Measurements from ENCODE around the gene DUSP16.
A peak's percentile ranks its signal among the peaks of the same experiment; 100 is the strongest.
"Not testable (repeated sequence)": the region's sequence is repeated elsewhere in the genome, so short reads cannot be mapped to it uniquely, and the experiment has no call there.

DUSP16 gene

DNA sequence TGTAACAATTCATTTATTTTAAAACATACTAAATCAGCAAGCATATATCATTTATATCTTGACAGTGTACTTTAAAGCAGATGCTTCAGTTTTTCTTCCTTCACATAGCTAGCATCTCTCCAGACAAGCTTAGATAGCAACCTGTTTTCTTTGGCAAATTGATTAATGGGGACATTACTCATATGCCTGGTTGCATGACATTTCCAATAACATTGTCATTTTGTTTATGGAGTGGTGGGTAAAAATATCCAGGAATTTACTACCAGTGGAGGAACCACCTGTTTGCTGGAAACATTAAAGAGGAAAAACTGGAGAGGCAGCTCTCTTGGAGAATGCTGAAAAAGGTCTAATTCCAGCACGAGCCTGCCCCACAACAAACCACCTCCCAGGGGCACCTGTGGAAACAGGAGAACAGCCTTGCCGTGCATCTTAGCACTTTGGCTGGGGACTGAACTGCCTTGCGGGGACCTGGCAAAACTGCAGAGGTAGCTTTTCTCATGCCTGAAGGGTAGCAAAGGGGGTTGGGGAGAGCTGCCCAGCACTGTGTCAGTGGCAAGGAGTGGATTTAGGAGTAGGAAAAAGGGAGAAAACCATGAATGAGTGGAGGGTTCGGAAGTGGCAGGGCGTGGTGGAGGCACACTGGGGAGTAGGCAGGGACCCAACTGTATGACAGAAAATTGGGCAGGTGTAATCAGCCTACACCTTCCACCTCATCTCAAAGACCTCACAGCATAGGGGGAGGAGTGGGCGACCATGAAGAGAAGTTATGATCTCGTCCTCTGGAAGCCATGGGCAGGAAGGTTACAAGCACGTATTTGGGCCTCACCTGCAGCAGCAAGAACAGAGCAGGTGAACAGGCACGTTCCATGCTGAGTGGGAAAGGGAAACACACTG lies 37.3 kb upstream of the DUSP16 start:
- Histone ChIP-seq H3K36me3 (ENCODE audit: control insufficient read depth, insufficient read depth, low read length, severe bottlenecking) (no peaks in the 10 kb centered on the region), H3K4me3 (ENCODE audit: low read length) (no peak overlapping the region)
- DNase-seq (ENCODE audit: low read depth) = no peak

DNA sequence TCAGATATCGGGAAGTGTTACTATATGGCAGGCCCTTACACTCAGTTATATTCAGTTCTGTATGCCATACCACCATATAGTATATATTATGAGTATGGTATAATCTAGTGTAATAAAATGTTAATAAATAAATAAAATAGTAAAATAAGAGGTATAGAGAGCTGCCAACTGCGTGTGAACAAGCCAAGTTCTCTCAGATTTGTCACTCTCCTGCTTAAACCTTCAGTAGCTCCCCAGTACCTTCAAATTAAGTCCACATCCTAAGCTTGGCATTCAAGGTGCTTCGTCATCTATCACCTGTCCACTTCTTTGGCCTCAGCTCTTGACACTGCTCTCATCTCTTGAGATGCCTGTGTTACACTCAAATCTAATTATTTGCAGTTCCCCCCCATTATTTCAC lies 36.2 kb upstream of the DUSP16 start:
- no peaks in the 10 kb centered on the region for H3K27me3 ChIP-seq (replicated peaks; ENCODE audit: control insufficient read depth, insufficient read depth, low read length)
- no peaks in the 10 kb centered on the region for H3K9me3 ChIP-seq (ENCODE audit: control insufficient read depth, low read length)
- no peak for DNase-seq (ENCODE audit: low read depth)
- H3K4me1 ChIP-seq (ENCODE audit: control insufficient read depth, insufficient read depth, low read length) = no peaks in the 10 kb centered on the region
- no peaks in the 10 kb centered on the region for H3K36me3 ChIP-seq (ENCODE audit: control insufficient read depth, insufficient read depth, low read length, severe bottlenecking)
- H3K4me3 ChIP-seq (ENCODE audit: low read length) = no peak overlapping the region
- no peak overlapping the region for H3K9ac ChIP-seq (ENCODE audit: low read length)

More for the DNA sequence above, 37.3 kb upstream of the DUSP16 start:
- H3K27me3 ChIP-seq (replicated peaks; ENCODE audit: control insufficient read depth, insufficient read depth, low read length) = no peaks in the 10 kb centered on the region
- H3K9ac ChIP-seq (ENCODE audit: low read length) = no peak overlapping the region
- no peaks in the 10 kb centered on the region for H3K4me1 ChIP-seq (ENCODE audit: control insufficient read depth, insufficient read depth, low read length)
- no peaks in the 10 kb centered on the region for H3K9me3 ChIP-seq (ENCODE audit: control insufficient read depth, low read length)

DNA sequence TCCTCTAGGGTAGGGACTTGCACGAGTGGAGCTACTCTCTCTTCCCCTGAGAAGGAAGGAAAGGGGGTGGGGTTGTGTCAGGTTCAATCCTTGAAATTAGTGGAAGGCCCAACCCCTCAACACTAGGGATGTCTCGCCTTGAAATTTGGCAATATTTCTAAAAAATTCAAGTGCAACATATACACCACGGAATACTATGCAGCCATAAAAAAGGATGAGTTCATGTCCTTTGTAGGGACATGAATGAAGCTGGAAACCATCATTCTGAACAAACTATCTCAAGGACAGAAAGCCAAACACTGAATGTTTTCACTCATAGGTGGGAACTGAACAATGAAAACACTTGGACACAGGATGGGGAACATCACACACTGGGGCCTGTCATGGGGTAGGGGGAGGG lies 33.9 kb upstream of the DUSP16 start:
- not testable (repeated sequence) for H3K4me3 ChIP-seq (ENCODE audit: low read length); H3K27me3 ChIP-seq (replicated peaks; ENCODE audit: control insufficient read depth, insufficient read depth, low read length); H3K36me3 ChIP-seq (ENCODE audit: control insufficient read depth, insufficient read depth, low read length, severe bottlenecking); H3K4me1 ChIP-seq (ENCODE audit: control insufficient read depth, insufficient read depth, low read length); DNase-seq (ENCODE audit: low read depth); H3K9ac ChIP-seq (ENCODE audit: low read length); H3K9me3 ChIP-seq (ENCODE audit: control insufficient read depth, low read length)

DNA sequence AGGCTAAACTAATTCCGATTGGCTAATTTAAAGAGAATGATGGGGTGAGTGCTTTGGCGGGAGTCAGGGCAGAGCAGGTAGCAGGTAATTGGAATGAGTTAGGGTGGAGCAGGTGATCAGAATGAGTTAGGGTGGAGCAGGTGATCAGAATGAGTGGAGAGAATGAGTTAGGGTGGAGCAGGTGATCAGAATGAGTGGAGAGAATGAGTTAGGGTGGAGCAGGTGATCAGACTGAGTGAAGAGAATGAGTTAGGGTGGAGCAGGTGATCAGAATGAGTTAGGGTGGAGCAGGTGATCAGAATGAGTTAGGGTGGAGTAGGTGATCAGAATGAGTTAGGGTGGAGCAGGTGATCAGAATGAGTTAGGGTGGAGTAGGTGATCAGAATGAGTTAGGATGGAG lies 33.3 kb upstream of the DUSP16 start:
- H3K9me3 ChIP-seq (ENCODE audit: control insufficient read depth, low read length); H3K4me3 ChIP-seq (ENCODE audit: low read length); H3K27me3 ChIP-seq (replicated peaks; ENCODE audit: control insufficient read depth, insufficient read depth, low read length); H3K4me1 ChIP-seq (ENCODE audit: control insufficient read depth, insufficient read depth, low read length); H3K9ac ChIP-seq (ENCODE audit: low read length); DNase-seq (ENCODE audit: low read depth); H3K36me3 ChIP-seq (ENCODE audit: control insufficient read depth, insufficient read depth, low read length, severe bottlenecking): not testable (repeated sequence)

DNA sequence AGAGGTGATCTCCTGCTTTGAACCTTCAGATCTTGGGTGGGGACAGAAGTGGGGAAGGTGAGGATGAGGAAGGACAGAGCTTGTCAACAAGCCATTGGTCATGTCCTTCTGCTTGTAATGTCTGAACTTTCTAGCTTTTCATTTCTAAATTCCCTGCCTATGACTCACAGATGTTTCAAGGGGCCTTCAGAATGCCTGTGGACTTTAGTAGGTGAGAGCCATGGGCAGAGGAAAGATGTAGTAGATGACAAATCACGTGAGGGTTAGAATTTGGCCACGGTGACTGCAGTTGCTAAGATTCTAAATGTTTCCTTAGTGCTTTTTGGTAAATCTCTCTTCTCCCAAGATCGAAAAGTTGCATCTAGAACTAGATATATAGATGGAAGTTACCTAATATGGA lies 30.3 kb upstream of the DUSP16 start:
- H3K27me3 ChIP-seq (replicated peaks; ENCODE audit: control insufficient read depth, insufficient read depth, low read length) = peaks cover 6% of the 10 kb centered on the region
- H3K9me3 ChIP-seq (ENCODE audit: control insufficient read depth, low read length) = no peaks in the 10 kb centered on the region
- H3K4me1 ChIP-seq (ENCODE audit: control insufficient read depth, insufficient read depth, low read length) = peaks cover 4% of the 10 kb centered on the region
- no peak overlapping the region for H3K4me3 ChIP-seq (ENCODE audit: low read length)
- no peaks in the 10 kb centered on the region for H3K36me3 ChIP-seq (ENCODE audit: control insufficient read depth, insufficient read depth, low read length, severe bottlenecking)
- no peak overlapping the region for H3K9ac ChIP-seq (ENCODE audit: low read length)
- DNase-seq (ENCODE audit: low read depth) = peak; percentile 31

DNA sequence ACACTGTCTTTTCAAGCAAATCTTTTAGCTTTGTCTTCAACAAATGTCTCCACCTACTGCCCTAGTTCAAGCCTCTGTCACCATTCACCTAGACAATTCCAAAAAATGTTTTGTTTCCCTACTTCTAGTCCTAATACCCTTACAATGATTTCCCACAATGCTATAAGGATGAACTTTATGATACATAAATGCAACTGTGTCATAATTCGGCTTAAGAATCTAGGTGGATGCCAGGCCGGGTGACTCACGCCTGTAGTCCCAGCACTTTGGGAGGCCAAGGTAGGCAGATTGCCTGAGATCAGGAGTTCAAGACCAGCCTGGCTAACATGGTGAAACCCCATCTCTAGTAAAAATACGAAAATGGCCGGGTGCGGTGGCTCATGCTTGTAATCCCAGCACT lies 28.3 kb upstream of the DUSP16 start:
- no peak for DNase-seq (ENCODE audit: low read depth)
- no peaks in the 10 kb centered on the region for H3K36me3 ChIP-seq (ENCODE audit: control insufficient read depth, insufficient read depth, low read length, severe bottlenecking)
- H3K9me3 ChIP-seq (ENCODE audit: control insufficient read depth, low read length) = no peaks in the 10 kb centered on the region
- H3K4me3 ChIP-seq (ENCODE audit: low read length) = no peak overlapping the region
- H3K27me3 ChIP-seq (replicated peaks; ENCODE audit: control insufficient read depth, insufficient read depth, low read length) = peaks cover 6% of the 10 kb centered on the region
- H3K9ac ChIP-seq (ENCODE audit: low read length) = no peak overlapping the region
- H3K4me1 ChIP-seq (ENCODE audit: control insufficient read depth, insufficient read depth, low read length) = peaks cover 4% of the 10 kb centered on the region

DNA sequence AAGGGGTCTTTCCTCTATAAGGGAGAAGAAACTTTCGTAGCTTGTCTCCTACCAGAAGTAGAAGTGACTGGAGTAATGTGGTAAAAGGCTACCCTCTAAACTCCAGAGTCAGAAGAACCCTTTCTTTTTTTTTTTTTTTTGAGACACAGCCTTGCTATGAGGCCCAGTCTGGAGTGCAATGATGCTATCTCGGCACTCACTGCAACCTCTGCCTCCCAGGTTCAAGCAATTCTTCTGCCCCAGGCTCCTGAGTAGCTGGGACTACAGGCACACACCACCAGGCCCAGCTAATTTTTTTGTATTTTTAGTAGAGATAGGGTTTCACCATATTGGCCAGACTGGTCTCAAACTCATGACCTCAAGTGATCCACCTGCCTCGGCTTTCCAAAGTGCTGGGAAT lies 25.8 kb upstream of the DUSP16 start:
- peaks cover 16% of the 10 kb centered on the region for H3K4me1 ChIP-seq (ENCODE audit: control insufficient read depth, insufficient read depth, low read length)
- H3K4me3 ChIP-seq (ENCODE audit: low read length); H3K27me3 ChIP-seq (replicated peaks; ENCODE audit: control insufficient read depth, insufficient read depth, low read length); H3K9me3 ChIP-seq (ENCODE audit: control insufficient read depth, low read length); H3K9ac ChIP-seq (ENCODE audit: low read length); H3K36me3 ChIP-seq (ENCODE audit: control insufficient read depth, insufficient read depth, low read length, severe bottlenecking); DNase-seq (ENCODE audit: low read depth): not testable (repeated sequence)

DNA sequence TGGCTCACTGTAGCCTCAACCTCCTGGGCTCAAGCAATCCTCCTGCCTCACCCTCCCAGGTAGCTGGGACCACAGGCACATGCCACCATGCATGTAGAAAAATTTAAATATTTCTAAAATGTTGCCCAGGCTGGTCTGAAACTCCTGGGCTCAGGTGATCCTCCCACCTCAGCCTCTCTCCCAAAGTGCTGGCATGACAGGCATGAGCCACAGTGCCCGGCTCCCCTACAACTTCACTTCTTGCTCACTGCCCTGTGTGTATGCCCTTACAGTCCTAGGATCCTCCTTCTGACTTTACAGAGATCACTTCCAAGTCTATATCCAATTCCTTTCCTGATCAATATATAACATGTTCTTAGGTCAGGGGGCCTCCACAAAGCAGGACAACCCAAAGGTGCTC lies 25.2 kb upstream of the DUSP16 start:
- H3K9ac ChIP-seq (ENCODE audit: low read length) = no peak overlapping the region
- DNase-seq (ENCODE audit: low read depth) = no peak
- H3K4me1 ChIP-seq (ENCODE audit: control insufficient read depth, insufficient read depth, low read length) = peaks cover 14% of the 10 kb centered on the region

DNA sequence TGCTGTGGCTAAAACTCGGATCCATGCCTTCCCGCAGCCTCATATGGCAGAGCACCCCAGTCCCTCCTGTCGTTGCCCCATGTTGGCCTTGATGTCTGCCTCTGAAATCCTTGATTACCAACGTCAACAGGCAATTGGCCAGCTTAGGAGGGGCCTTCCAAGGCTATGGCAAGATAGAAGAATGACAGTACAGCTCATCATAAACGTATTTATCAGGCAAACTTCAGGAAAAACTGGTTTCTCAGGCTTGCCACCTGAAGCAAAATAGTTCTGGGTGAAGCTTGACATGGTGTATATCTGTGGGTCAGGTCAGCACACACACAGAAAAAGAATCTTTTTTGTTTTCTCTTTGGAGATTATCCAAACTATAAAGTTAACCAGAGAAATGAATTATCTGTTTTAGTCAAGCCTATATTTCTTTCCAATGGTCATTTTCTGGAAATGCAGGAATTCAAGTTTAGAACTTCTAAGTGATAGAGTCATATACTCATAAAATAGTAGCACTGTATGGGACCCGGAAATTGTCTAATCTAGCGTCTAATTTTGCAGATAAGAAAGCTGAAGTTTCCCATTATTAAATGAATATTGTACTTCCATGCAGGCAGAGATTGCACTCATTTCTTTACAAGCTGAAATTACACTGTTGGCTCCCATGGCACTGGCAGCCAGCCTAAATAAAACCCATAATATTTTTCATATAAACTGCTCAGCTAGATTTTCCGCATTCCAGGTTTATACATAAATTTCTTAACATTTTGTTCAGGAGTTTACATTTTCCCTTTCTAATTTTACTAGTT lies 24.4 kb upstream of the DUSP16 start:
- DNase-seq (ENCODE audit: low read depth) = peak; percentile 19
- Histone ChIP-seq H3K9me3 (ENCODE audit: control insufficient read depth, low read length) (no peaks in the 10 kb centered on the region), H3K4me3 (ENCODE audit: low read length) (no peak overlapping the region), H3K36me3 (ENCODE audit: control insufficient read depth, insufficient read depth, low read length, severe bottlenecking) (no peaks in the 10 kb centered on the region), H3K27me3 (replicated peaks; ENCODE audit: control insufficient read depth, insufficient read depth, low read length) (peaks cover 6% of the 10 kb centered on the region), H3K9ac (ENCODE audit: low read length) (no peak overlapping the region), H3K4me1 (ENCODE audit: control insufficient read depth, insufficient read depth, low read length) (peaks cover 12% of the 10 kb centered on the region)

More for the DNA sequence above, 25.2 kb upstream of the DUSP16 start:
- peaks cover 6% of the 10 kb centered on the region for H3K27me3 ChIP-seq (replicated peaks; ENCODE audit: control insufficient read depth, insufficient read depth, low read length)
- no peaks in the 10 kb centered on the region for H3K36me3 ChIP-seq (ENCODE audit: control insufficient read depth, insufficient read depth, low read length, severe bottlenecking)
- no peaks in the 10 kb centered on the region for H3K9me3 ChIP-seq (ENCODE audit: control insufficient read depth, low read length)
- H3K4me3 ChIP-seq (ENCODE audit: low read length) = no peak overlapping the region

DNA sequence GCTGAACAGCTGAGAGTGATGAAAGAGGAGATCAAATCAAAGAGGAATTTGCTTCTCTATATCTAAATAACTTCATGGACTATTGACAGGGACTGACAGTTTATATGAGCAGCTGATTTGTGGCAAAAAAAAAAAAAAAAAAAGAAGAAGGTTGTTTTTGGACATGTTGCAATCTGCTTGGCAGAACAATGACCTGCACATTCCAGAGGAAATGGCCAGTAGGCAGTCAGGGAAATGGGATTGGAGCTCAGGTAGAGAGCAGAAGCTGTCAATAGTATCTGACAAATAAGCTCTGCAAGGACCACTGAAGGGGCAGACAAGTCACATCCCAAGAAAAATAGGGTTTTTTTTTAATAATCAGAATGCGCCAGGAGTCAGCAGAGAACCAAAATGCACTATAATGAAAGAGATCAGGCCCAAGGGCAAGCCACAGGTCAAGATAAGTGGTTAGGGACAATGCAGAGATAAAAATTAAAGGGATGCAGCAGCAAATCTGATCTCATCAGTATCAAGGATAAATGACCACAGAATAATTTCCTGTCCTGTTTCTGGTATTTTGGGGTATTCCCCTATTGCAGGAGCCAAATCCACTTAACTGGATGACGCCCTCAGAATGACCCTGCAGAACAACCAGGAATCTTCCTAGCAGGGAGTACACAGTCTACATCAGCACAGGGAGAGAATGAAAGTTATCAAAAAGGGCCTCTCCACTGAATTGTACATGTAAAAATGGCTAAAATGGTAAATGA lies 22.6 kb upstream of the DUSP16 start:
- Histone ChIP-seq H3K9ac (ENCODE audit: low read length) (no peak overlapping the region), H3K4me1 (ENCODE audit: control insufficient read depth, insufficient read depth, low read length) (peaks cover 12% of the 10 kb centered on the region), H3K27me3 (replicated peaks; ENCODE audit: control insufficient read depth, insufficient read depth, low read length) (peaks cover 6% of the 10 kb centered on the region), H3K4me3 (ENCODE audit: low read length) (no peak overlapping the region), H3K9me3 (ENCODE audit: control insufficient read depth, low read length) (no peaks in the 10 kb centered on the region), H3K36me3 (ENCODE audit: control insufficient read depth, insufficient read depth, low read length, severe bottlenecking) (no peaks in the 10 kb centered on the region)
- DNase-seq (ENCODE audit: low read depth) = peak; percentile 15

Measured in adipocyte (in vitro differentiated cells).